Esophagus (tissue), 2 donors: ENCODE data around the gene COL4A2. TPM values are rescaled to one million over a fixed set of nuclear protein-coding genes. Genes with fewer than 3 reads are reported as not detected.

ENCODE experiments used
- H3K27ac ChIP-seq, 2 donors: one replicate each; pipeline ENCODE4 v1.5.1; 2013; ENCODE audit warnings: low read depth in 2 of 2, mild to moderate bottlenecking in 2 of 2, inconsistent platforms in 1 of 2, low read length in 1 of 2, moderate library complexity in 1 of 2
- H3K27me3 ChIP-seq, 2 donors: one replicate each; pipeline ENCODE4 v1.6.1; 2013; ENCODE audit warnings: low read length in 2 of 2, control low read depth in 1 of 2, mild to moderate bottlenecking in 1 of 2; ENCODE audit not compliant: insufficient read depth in 2 of 2, control insufficient read depth in 1 of 2
- H3K36me3 ChIP-seq, 2 donors: one replicate each; pipeline ENCODE4 v1.6.1; 2013; ENCODE audit warnings: low read length in 1 of 2; ENCODE audit not compliant: control insufficient read depth in 2 of 2, insufficient read depth in 2 of 2
- H3K4me1 ChIP-seq, 2 donors: one replicate each; pipeline ENCODE4 v1.6.1; 2013; ENCODE audit warnings: low read length in 1 of 2; ENCODE audit not compliant: control insufficient read depth in 2 of 2, insufficient read depth in 2 of 2
- H3K4me3 ChIP-seq, 2 donors: one replicate each; pipeline ENCODE4 v1.5.1; 2013; ENCODE audit warnings: low read length in 2 of 2, mild to moderate bottlenecking in 2 of 2, low read depth in 1 of 2, moderate library complexity in 1 of 2
- H3K9me3 ChIP-seq, 2 donors: one replicate each; pipeline ENCODE4 v1.6.1; 2013; ENCODE audit warnings: mild to moderate bottlenecking in 2 of 2, low read depth in 1 of 2, low read length in 1 of 2, moderate library complexity in 1 of 2; ENCODE audit not compliant: control insufficient read depth in 2 of 2, insufficient read depth in 1 of 2
- WGBS, 2 donors: extraction: QIAGEN DNeasy Blood & Tissue Kit; methylation state at CpG; one replicate each; pipeline ENCODE4 v1.1.7; 2013; 5-methylcytosine and 5-hydroxymethylcytosine counted together
- polyA plus RNA-seq, 2 donors: library from polyadenylated mRNA; stranded (reverse); fragments of 200-250 nt; gene quantifications; one replicate each; pipeline ENCODE4 v1.2.3, GENCODE V29; 2013
- donor health status: healthy with polysubstance abuse.
- donor health status: Bipolar disorder and iron deficiency.

Gene COL4A2
- polyA plus RNA-seq, 2 donors, result 25.3 to 39.2 TPM

GRCh38 chr13:110438211-110438610, 131.1 kb downstream of the COL4A2 start:
- Histone ChIP-seq H3K36me3 (peaks cover 4 to 6% of the 10 kb centered on the region in 2 donors), H3K27ac (no peak overlapping the region)
- 80 to 88% methylated on average over 19 of the region's 19 CpGs for WGBS, 2 donors

GRCh38 chr13:110438776-110439175, 131.7 kb downstream of the COL4A2 start:
- H3K4me3 ChIP-seq, result no peak overlapping the region
- no peaks in the 10 kb centered on the region for H3K9me3 ChIP-seq
- WGBS, 2 donors, result 91 to 93% methylated on average over 16 of the region's 16 CpGs
- no peaks in the 10 kb centered on the region for H3K27me3 ChIP-seq
- peaks cover 4 to 6% of the 10 kb centered on the region in 2 donors for H3K36me3 ChIP-seq
- H3K27ac ChIP-seq, result no peak overlapping the region
- H3K4me1 ChIP-seq, result no peaks in the 10 kb centered on the region

More at GRCh38 chr13:110438211-110438610, 131.1 kb downstream of the COL4A2 start:
- Histone ChIP-seq H3K4me1 (no peaks in the 10 kb centered on the region), H3K4me3 (no peak overlapping the region), H3K9me3 (no peaks in the 10 kb centered on the region), H3K27me3 (no peaks in the 10 kb centered on the region)

DNA sequence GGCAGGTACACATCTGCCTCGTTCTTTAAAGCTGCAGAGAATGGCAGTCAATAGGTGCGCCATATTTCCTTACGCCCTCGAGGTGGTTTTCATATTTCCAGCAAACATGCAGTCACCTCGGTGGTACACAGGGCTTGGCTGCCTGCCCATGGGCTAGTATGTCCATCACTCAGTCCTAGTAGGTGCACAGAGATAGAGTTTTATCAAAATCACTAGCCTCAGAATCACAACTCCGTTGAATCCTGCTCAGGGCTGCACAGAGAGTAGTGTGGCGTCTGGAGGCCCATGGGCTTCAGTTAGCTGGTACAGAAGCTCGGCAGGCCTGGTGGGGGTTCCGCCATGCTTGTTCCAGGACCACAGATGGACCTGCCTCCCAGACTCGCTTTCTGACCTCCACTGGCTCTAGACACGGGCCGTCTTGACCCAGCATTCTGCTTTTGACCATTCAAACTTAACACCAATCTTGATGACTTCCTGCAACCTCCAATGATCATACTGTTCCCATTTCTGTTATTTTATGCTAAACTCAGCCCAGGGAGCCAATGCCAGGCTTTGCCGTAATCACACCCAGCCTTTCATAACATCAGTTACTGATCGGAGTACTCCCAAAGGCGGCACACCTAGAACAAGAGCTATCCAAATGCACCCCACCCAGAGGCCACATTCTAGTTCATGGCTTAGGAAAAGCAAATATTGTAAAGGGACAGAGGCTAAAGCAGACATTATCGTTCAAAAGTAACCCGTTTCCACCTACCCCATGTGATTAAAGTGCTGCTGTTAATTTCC, 134.1 kb downstream of the COL4A2 start:
- 90% methylated on average over 17 of the region's 17 CpGs for WGBS, 2 donors
- H3K27me3 ChIP-seq, result no peaks in the 10 kb centered on the region
- H3K4me1 ChIP-seq, result no peaks in the 10 kb centered on the region
- H3K27ac ChIP-seq, result no peak overlapping the region
- H3K4me3 ChIP-seq, result no peak overlapping the region
- peaks cover 0 to 8% of the 10 kb centered on the region in 2 donors for H3K36me3 ChIP-seq
- H3K9me3 ChIP-seq, result no peaks in the 10 kb centered on the region

DNA sequence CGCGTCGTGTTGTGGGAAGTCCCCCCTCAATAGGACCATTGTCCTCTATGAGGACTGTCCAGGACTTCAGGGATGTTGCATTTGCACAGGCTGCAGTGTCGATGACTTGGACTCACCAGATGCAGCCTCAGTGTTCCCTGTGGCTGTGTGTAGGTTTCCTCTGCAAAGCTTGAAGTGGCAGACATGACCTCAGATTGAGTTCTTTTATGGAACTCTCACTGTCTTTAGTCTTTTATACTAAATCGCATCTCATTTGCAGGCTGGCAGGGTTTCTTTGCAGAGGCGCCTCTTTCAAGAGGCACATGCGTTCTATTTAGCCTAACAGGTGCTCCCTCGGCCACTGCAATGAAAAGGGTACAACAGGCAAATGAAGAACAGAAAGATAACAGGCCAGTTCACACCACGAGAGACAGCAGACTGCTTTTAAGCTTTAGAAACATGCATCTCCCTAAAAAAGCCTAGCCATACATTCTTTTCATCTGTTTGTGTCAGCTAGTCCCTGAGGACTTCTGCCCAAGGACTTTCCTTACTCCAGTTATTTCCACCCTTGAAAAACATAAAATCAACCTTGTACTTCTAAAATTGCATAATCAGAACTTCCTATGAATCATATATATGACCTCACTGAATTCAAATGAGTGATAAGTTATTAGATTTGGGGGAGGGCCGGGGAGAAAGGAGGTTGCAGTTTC, 136.0 kb downstream of the COL4A2 start:
- H3K4me3 ChIP-seq, result no peak overlapping the region
- peaks cover 0 to 7% of the 10 kb centered on the region in 2 donors for H3K36me3 ChIP-seq
- WGBS, 2 donors, result 70 to 71% methylated on average over 10 of the region's 10 CpGs
- no peaks in the 10 kb centered on the region for H3K4me1 ChIP-seq
- no peaks in the 10 kb centered on the region for H3K27me3 ChIP-seq
- no peak overlapping the region for H3K27ac ChIP-seq
- no peaks in the 10 kb centered on the region for H3K9me3 ChIP-seq

DNA sequence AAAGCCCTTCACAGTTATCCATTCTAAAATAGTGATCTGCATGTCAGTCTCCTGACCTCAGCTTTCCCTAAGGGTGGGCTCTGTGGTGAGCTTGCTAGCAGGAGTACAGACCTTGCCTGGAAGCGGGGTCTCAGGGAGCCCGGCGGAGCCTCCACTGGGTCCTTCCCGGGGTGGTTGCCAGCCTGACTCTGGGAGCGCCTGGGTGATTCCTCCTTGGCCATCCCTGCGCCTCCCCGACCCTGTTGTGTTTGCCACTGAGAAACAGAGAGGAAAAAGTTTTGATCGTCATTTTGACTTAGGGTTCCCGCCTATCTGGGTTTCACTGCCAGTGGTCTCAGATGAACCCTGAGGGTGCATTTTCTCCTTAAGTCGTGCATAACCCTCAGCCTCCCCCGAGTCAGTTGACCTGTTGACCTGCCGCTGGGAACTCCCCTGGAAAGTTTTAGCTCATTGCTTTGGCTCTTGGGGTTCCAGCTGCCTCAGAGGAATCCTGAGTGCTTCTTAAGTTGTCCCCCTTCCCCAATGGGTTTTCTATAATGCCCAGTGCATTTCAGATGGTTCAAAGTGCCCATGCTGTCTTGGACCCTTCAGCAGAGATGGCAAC, 136.6 kb downstream of the COL4A2 start:
- Histone ChIP-seq H3K27me3 (no peaks in the 10 kb centered on the region), H3K27ac (peak overlapping the region in 1 of 2 donors; percentile 38)

GRCh38 chr13:110444226-110444653, 137.2 kb downstream of the COL4A2 start:
- peaks cover 0 to 4% of the 10 kb centered on the region in 2 donors for H3K36me3 ChIP-seq
- H3K4me3 ChIP-seq, result no peak overlapping the region
- H3K4me1 ChIP-seq, result no peaks in the 10 kb centered on the region
- no peaks in the 10 kb centered on the region for H3K27me3 ChIP-seq
- H3K9me3 ChIP-seq, result no peaks in the 10 kb centered on the region
- H3K27ac ChIP-seq, result peak overlapping the region in 1 of 2 donors; percentile 38
- WGBS, 2 donors, result 55 to 66% methylated on average over 7 of the region's 7 CpGs

More for the DNA sequence above, 136.6 kb downstream of the COL4A2 start:
- H3K4me1 ChIP-seq, result no peaks in the 10 kb centered on the region
- H3K4me3 ChIP-seq, result no peak overlapping the region
- peaks cover 0 to 4% of the 10 kb centered on the region in 2 donors for H3K36me3 ChIP-seq
- WGBS, 2 donors, result 76 to 79% methylated on average over 12 of the region's 12 CpGs
- H3K9me3 ChIP-seq, result no peaks in the 10 kb centered on the region

GRCh38 chr13:110445183-110445582, 138.1 kb downstream of the COL4A2 start:
- Histone ChIP-seq H3K36me3 (peaks cover 0 to 6% of the 10 kb centered on the region in 2 donors), H3K4me1 (no peaks in the 10 kb centered on the region), H3K27ac (no peak overlapping the region)

GRCh38 chr13:110445722-110446574, 138.9 kb downstream of the COL4A2 start:
- no peak overlapping the region for H3K4me3 ChIP-seq
- peaks cover 0 to 6% of the 10 kb centered on the region in 2 donors for H3K36me3 ChIP-seq
- no peaks in the 10 kb centered on the region for H3K4me1 ChIP-seq
- no peaks in the 10 kb centered on the region for H3K9me3 ChIP-seq
- 82 to 84% methylated on average over 25 of the region's 25 CpGs for WGBS, 2 donors
- no peaks in the 10 kb centered on the region for H3K27me3 ChIP-seq
- H3K27ac ChIP-seq, result no peak overlapping the region

More at GRCh38 chr13:110445183-110445582, 138.1 kb downstream of the COL4A2 start:
- H3K27me3 ChIP-seq, result no peaks in the 10 kb centered on the region
- H3K9me3 ChIP-seq, result no peaks in the 10 kb centered on the region
- WGBS, 2 donors, result 75 to 80% methylated on average over 7 of the region's 7 CpGs
- H3K4me3 ChIP-seq, result no peak overlapping the region

GRCh38 chr13:110446575-110446890, 139.4 kb downstream of the COL4A2 start:
- no peaks in the 10 kb centered on the region for H3K4me1 ChIP-seq
- peaks cover 0 to 6% of the 10 kb centered on the region in 2 donors for H3K36me3 ChIP-seq
- H3K27ac ChIP-seq, result no peak overlapping the region
- no peaks in the 10 kb centered on the region for H3K9me3 ChIP-seq
- H3K4me3 ChIP-seq, result no peak overlapping the region
- WGBS, 2 donors, result 56 to 69% methylated on average over 4 of the region's 4 CpGs
- no peaks in the 10 kb centered on the region for H3K27me3 ChIP-seq
